ENCODE data around the gene MAPT. TPM values are rescaled to one million over a fixed set of nuclear protein-coding genes. Genes with fewer than 3 reads are reported as not detected.

MAPT gene
- total RNA-seq, 1 donor from 2014 or later: 2.9 TPM

GRCh38 chr17:45850011-45850410 is 44.3 kb upstream of the MAPT start:
- Mint-ChIP-seq H3K27ac (ENCODE audit: unreplicated experiment) (no peak overlapping the region), H3K36me3 (ENCODE audit: low read depth) (no peaks in the 10 kb centered on the region), H3K27me3 (ENCODE audit: low read depth) (peaks cover 19% of the 10 kb centered on the region), H3K9me3 (ENCODE audit: low read depth) (no peaks in the 10 kb centered on the region), H3K4me1 (ENCODE audit: low read depth) (no peaks in the 10 kb centered on the region), H3K4me3 (ENCODE audit: unreplicated experiment) (no peak overlapping the region)
- DNase-seq (ENCODE audit: low spot score): no peak
- TF ChIP-seq CTCF (IDR thresholded peaks at IDR 0.05): no peak

GRCh38 chr17:45850468-45850867 is 43.9 kb upstream of the MAPT start:
- no peak overlapping the region for H3K4me3 Mint-ChIP-seq (ENCODE audit: unreplicated experiment)
- no peak for DNase-seq (ENCODE audit: low spot score)
- H3K36me3 Mint-ChIP-seq (ENCODE audit: low read depth): no peaks in the 10 kb centered on the region
- no peaks in the 10 kb centered on the region for H3K9me3 Mint-ChIP-seq (ENCODE audit: low read depth)
- peaks cover 19% of the 10 kb centered on the region for H3K27me3 Mint-ChIP-seq (ENCODE audit: low read depth)
- no peaks in the 10 kb centered on the region for H3K4me1 Mint-ChIP-seq (ENCODE audit: low read depth)
- no peak for TF ChIP-seq CTCF (IDR thresholded peaks at IDR 0.05)
- H3K27ac Mint-ChIP-seq (ENCODE audit: unreplicated experiment): no peak overlapping the region

GRCh38 chr17:45851022-45851421 is 43.3 kb upstream of the MAPT start:
- Mint-ChIP-seq H3K4me3 (ENCODE audit: unreplicated experiment) (no peak overlapping the region), H3K27ac (ENCODE audit: unreplicated experiment) (no peak overlapping the region), H3K36me3 (ENCODE audit: low read depth) (no peaks in the 10 kb centered on the region), H3K4me1 (ENCODE audit: low read depth) (no peaks in the 10 kb centered on the region), H3K9me3 (ENCODE audit: low read depth) (no peaks in the 10 kb centered on the region), H3K27me3 (ENCODE audit: low read depth) (peaks cover 22% of the 10 kb centered on the region)
- no peak for DNase-seq (ENCODE audit: low spot score)
- TF ChIP-seq CTCF (IDR thresholded peaks at IDR 0.05): no peak

GRCh38 chr17:45851464-45851863 is 42.9 kb upstream of the MAPT start:
- Mint-ChIP-seq H3K27ac (ENCODE audit: unreplicated experiment) (no peak overlapping the region), H3K36me3 (ENCODE audit: low read depth) (no peaks in the 10 kb centered on the region), H3K27me3 (ENCODE audit: low read depth) (peaks cover 22% of the 10 kb centered on the region), H3K4me3 (ENCODE audit: unreplicated experiment) (no peak overlapping the region), H3K9me3 (ENCODE audit: low read depth) (no peaks in the 10 kb centered on the region), H3K4me1 (ENCODE audit: low read depth) (no peaks in the 10 kb centered on the region)
- no peak for DNase-seq (ENCODE audit: low spot score)
- no peak for TF ChIP-seq CTCF (IDR thresholded peaks at IDR 0.05)

GRCh38 chr17:45851873-45852272 is 42.5 kb upstream of the MAPT start:
- no peak for TF ChIP-seq CTCF (IDR thresholded peaks at IDR 0.05)
- no peak overlapping the region for H3K4me3 Mint-ChIP-seq (ENCODE audit: unreplicated experiment)
- peaks cover 22% of the 10 kb centered on the region for H3K27me3 Mint-ChIP-seq (ENCODE audit: low read depth)
- H3K27ac Mint-ChIP-seq (ENCODE audit: unreplicated experiment): no peak overlapping the region
- no peak for DNase-seq (ENCODE audit: low spot score)
- H3K4me1 Mint-ChIP-seq (ENCODE audit: low read depth): no peaks in the 10 kb centered on the region
- no peaks in the 10 kb centered on the region for H3K9me3 Mint-ChIP-seq (ENCODE audit: low read depth)
- H3K36me3 Mint-ChIP-seq (ENCODE audit: low read depth): no peaks in the 10 kb centered on the region

Measured in chondrocyte (in vitro differentiated cells).